ENCODE results near the gene POU2F1.
"Not testable (repeated sequence)": the region's sequence is repeated elsewhere in the genome, so short reads cannot be mapped to it uniquely, and the experiment has no call there.

Gene POU2F1

GRCh38 chr1:167206166-167206835 is 14.4 kb upstream of the POU2F1 start:
- no peak for DNase-seq

DNA sequence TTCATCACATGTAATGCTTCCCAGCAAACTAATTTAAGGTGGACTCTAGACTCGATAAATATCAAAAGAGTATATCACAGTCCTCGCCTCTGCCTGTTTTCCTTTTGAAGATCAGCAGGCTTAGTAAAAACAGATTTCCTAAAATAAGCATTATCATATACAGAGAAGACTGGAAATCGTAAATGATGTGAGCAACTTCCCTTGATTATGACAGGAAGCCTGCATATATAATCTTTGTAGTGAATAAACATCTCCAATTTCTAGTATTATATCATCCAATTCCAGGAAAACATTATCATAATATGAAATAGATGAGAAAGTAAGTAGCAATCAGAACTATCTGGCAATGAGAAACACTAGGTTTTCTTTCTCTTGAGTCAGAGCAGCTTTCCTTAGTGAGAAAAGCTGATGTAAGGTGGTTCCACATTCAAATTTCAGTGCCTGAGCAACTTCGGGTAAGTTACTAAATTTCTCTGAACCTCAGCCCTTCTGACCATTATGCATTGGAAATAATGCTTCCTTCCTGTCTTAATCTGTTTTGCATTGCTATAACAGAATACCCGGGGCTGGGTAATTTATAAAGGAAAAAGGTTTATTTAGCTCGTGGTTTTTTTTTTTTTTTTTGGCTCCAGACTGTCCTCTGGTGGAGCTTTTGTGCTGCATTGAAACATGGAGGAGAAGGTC is 12.6 kb upstream of the POU2F1 start:
- DNase-seq = no peak

DNA sequence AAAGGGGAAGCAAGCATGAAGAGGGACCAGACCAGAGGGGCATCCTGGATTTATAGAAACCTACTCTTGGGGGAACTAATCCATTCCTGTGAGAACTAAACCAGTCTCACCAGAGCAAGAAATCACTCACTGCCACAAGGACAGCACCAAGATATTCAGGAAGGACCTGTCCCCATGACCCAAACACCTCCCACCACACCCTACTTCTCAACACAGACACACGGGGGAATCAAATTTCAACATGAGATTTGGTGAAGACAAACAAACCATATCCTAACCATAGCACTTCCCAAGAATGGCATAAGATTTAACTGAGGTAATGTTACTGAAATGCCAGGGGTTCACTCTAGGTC is 12.1 kb upstream of the POU2F1 start:
- no peak for DNase-seq

DNA sequence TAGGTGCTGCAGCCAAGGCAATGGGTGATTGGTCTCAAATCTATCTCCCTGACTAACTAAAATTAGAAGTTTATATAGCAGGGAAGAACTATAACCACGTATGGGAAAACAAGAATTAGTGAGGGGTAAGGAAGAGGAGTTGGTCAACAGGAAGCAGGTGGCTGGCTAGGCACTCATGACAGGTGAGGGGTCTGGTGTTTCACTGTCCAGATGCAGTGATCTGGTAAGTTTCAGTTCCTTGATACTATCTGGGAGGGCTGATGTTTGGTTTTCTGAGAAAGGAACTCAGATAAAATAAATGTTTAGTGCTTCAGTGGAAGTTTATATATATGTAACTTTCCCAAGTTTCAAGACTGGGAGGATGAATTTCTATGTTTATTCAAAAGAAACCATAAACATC is 11.6 kb upstream of the POU2F1 start:
- DNase-seq = no peak

- DNase-seq = no peak
Measured at GRCh38 chr1:167210966-167211674, 9.6 kb upstream of the POU2F1 start.

DNA sequence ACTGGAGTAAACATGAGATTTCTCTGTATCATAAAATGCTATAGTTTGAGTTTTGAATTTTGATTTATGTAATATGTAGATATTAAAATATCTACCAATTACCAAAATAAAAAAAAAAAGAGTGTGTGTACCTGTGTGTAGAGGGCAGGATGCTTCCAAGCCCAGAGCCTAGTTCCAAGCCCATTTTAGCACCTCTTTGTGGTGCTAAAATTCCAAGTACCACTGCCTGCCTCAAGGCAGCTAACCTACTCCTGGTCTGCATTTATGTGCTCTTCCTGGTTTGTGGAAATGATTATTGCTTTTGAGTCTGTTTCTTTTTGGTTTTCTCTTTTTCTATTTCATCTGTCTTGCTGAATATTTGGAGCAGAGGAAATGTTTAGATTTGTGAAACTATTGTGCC is 8.7 kb upstream of the POU2F1 start:
- no peak for DNase-seq

GRCh38 chr1:167216809-167217208 is 3.9 kb upstream of the POU2F1 start:
- DNase-seq = no peak

- no peak for DNase-seq
Measured at GRCh38 chr1:167219194-167219593, 1.5 kb upstream of the POU2F1 start.

DNA sequence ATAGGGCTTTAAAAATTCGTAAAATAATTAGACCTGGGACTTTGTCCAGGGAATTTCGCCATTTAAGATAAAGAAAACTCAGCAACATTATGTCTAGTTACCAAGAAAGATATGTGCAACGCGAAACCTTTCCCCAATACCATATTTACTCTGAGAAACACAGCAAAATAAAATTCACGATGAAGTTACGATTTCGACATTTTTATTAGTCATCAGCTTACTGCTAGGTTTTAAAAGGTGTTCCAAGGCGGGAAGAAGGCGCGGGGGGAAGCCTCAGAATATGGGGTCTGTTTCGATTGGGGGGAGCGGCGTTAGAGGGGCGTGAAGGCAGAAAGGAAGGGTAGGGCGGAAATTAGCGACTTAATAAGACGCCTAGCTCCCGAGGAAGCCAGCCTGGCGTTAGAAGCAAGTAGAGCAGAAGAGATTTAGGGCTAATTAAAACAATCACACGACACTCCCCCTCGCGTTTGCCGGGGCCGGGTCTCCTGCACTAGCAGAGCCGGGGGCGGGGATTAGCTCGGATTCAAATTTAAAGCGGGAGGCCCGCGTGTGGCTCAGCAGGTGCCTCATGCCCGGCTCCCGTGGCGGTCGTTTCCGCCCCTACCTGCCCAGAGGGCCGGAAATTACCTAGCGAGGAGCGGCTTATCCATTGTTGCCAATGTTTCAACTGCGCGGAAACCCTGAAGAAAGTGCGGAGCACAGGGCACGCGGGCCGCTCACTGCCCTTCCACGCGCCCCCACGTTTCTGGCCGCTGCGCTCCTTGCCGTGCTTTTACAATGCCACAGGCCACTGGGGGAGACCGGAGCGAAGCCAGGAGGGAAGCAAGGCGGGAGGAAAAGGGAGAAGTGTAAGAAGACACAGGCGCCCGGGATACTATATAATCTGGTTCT is 795 bp upstream of the POU2F1 start:
- peak; percentile 96 for DNase-seq

DNA sequence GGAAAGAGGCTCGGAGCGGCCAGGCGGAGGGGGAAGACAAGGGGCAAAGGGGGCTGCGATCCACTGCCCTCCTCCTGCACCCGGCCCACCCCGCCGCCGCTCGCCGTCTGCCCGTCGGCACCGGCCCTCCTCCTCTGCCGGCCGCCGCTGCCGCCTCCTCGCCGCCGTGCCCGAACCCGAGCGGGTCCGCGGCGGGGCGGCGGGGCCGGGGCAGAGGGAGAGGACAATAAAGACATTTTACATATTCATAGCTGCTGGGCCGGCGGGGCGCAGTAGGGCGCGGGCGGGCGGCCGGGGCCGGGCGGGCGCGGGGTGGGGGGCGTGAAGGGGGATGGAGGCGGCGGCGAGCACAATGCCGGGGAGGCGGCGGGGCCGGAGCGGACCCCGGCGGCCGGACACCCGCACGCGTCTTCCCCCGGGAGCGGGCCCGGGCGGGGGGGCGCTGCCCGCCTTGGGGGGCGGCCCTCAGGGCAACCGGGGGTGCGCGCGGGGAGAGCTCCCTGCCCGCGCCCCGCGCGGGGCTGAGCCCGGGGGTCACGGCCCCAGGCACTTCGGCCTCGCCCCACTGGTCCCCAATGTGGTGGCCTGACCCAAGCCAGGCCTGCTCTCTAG is 546 bp downstream of the POU2F1 start:
- no peak for DNase-seq

- DNase-seq = peak; percentile 87
Measured at GRCh38 chr1:167221738-167222610, 1.3 kb downstream of the POU2F1 start.

DNA sequence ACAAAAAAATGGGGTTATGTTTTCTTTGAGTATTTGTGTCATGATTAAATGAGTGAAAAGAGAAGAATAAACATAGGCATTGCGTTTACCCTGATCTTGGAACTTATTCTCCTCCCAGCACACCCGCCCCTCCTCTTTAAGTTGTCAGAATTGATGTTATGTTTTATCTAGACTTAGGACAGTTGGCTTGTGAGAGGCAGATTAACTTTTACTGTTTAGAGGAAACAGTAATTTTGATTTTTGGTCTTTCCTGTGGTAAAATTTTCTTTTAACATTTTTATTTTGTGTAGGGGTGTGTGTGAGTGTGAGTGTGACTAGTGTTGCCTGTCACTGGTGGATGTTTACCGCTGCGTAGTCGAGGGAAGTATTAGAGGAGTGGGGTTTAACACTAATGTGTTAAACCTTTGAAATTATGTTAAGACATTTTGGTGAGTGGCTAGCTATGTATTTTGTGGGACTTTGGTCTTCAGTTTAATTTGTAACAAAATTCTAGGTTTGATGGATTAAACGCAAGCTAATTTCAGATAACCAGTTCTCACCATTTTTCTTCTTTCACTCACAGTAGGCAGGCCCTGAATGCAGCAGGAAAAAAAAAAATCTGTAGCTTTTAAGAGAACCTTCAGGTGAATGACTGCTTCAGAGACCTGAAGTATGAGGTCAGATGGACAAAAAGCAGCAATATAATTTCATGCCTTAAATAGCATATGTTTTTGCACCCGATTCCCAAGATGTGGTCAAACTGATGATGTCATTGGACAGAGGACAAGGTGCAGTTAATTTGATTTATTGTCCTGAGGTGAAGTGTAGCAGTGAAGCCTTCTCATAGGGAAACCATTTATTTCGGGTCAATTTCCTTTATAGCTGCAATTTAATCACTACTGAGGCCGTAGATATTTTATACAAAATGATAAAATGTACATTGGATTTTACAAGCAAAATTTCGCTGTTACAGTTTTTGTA is 2.7 kb downstream of the POU2F1 start:
- DNase-seq = no peak

DNA sequence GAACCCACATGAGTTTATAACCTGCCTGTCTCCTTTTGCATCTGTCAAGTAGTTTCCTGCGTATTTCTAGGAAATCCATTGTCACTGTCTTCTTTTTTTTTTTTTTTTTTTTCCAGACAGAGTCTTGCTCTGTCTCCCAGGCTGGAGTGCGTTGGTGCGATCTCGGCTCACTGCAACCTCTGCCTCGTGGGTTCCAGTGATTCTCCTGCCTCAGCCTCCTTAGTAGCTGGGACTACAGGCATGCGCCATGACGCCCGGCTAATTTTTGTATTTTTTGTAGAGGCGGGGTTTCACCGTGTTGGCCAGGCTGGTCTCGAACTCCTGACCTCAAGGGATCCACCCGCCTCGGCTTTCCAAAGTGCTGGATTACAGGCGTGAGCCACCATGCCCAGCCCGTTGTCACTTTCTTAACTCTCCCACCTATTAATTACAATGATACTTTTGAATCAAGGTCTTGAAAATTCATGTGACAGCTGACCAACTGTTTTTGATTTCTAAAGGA is 4.1 kb downstream of the POU2F1 start:
- not testable (repeated sequence) for DNase-seq

GRCh38 chr1:167225920-167226319 is 5.2 kb downstream of the POU2F1 start:
- DNase-seq = no peak

- DNase-seq = no peak
Measured at GRCh38 chr1:167227934-167228378, 7.3 kb downstream of the POU2F1 start.

DNA sequence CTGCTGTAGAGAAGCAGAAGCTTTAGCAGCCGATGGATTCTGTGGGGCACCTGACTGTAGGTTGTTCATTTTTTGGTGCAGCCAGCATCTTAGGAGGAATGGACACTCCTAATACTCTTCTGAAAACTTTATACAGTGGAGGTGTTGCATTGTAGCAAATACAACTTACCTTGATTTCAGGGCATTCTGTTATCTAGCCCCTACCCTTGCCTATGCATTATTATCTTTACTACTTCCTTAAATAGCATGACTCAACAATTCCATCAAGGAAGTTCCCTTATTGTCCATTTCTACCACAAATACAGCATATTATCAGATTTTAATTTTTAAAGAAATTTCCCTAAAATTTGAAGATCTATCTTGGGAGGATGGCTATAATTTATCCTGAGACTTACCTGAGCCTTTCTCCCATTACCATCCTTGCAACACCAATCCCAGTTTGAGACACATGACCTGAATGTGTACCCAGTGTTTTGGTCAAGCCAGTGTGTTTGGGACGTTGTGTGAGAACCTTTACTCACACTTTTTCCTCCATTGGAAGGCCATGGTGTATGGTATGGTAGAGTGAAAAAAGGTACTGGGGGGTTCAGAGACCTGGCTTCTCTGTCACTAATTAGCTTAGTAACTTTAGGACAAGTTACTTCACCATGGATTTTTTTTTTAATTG is 9.2 kb downstream of the POU2F1 start:
- no peak for DNase-seq

DNA sequence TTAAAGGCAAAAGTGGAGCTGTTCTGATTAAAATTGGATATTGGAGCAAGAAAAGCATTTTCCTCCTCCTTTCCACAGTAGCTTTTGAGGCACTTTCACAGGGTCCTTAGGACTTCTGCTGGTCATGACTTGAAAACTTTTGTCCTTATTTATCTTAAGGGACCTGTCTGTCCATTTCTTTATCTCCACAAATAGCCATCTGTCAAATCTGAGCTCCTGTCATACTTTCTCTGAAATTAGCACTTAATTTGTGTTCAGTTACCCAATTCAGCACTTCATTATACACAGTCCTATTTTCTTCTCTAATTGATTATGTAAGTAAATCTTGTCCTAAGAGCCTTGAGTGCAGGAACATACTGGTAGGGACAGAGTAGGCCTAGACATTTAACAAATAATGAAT is 9.8 kb downstream of the POU2F1 start:
- no peak for DNase-seq

GRCh38 chr1:167231873-167232450 is 11.3 kb downstream of the POU2F1 start:
- no peak for DNase-seq

DNA sequence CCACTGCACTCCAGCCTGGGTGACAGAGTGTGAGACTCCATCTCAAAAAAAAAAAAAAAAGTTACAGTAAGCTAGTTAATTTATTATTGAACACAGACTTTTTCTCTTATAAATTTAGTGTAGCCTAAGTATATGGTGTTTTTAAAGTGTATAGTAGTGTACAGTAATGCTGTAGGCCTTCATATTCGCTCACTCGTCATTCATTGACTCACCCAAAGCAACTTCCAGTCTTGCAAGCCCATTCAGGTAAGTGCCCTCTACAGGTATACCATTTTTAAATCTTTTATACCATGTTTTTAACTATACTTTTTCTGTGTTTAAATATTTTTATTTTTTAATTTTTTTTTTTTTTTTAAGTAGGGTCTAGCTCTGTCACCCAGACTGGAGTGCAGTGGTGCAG is 12.1 kb downstream of the POU2F1 start:
- no peak for DNase-seq

Measured in activated effector memory CD4-positive, alpha-beta T cell treated with anti-CD3 and anti-CD28 coated beads, Interleukin-2, amount 50 U/mL, for 16 hours (primary cell).